ENCODE measurements around the gene UGDH. TPM values are rescaled to one million over a fixed set of nuclear protein-coding genes. Genes with fewer than 3 reads are reported as not detected.
A peak's percentile ranks its signal among the peaks of the same experiment; 100 is the strongest.

UGDH gene
- total and polyA plus RNA-seq, 2 of the 13 experiments (the other 11 are each of a cell fraction or from before 2014, with no cell fraction given): 99.0 to 384 TPM

DNA sequence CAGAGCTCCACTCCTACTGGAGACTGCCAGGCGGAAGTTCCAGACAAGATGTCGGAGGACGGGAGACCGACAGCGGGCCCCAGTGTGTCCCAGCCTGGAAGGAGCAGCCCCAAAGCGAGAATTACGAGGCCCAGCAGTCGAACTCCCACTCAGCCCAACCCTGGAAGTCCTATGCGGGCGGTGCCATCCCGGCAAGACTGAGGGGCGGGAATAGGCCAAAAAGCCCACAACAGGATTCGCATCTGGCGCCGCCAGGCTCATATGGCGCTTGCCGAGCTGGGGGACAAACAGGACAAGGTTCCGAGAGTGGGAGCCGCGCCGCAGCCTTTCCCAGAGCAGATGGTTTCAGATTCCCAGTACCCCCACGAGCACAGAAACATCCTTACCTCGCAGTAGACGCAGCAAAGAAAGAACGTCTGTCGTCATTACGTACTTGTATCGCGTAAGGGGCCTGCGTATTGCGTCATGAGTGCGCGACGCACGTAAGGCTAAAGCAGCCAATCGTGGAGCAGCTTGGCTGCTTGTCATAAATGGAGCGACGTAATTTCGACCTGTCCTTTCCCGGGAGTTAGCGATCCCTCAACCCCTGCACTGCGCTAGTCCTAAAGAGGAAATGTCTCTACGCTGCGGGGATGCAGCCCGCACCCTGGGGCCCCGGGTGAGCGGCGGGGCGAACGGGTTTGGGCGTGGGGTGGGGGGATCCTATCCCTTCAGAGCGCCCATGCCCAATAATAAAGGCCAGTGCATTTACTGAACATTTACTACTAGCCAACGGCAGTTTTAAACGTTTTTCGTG lies 68.5 kb downstream of the UGDH start, which contains the start of the genes LIAS and RPL9 (continued):
- TF ChIP-seq ZNF224 (CRISPR knock-in tag; IDR thresholded peaks at IDR 0.05) (0 out of 2 replicates have a peak, but pooled peaks have one; percentile 28), POGZ (CRISPR knock-in tag; IDR thresholded peaks at IDR 0.05) (peak; percentile 97), ZBTB1 (CRISPR knock-in tag; IDR thresholded peaks at IDR 0.05; ENCODE audit: borderline replicate concordance) (no peak), ZNF101 (CRISPR knock-in tag; IDR thresholded peaks at IDR 0.05; ENCODE audit: borderline replicate concordance, low read depth) (0 out of 2 replicates have a peak, but pooled peaks have one; percentile 63), ASH2L (IDR thresholded peaks at IDR 0.05; ENCODE audit: insufficient read length, low read depth, low read length) (peak; percentile 94), RXRA (CRISPR knock-in tag; IDR thresholded peaks at IDR 0.05) (peak; percentile 67), ZFP36L2 (CRISPR knock-in tag; IDR thresholded peaks at IDR 0.05) (no peak), ZSCAN21 (CRISPR knock-in tag; IDR thresholded peaks at IDR 0.05; ENCODE audit: borderline replicate concordance) (peak; percentile 92), ADNP (CRISPR knock-in tag; IDR thresholded peaks at IDR 0.05) (no peak), ZNF724P (CRISPR knock-in tag; IDR thresholded peaks at IDR 0.05; ENCODE audit: borderline replicate concordance) (peak; percentile 23; the same call in 1 of the 2 replicates), ZFP82 (CRISPR knock-in tag; IDR thresholded peaks at IDR 0.05; ENCODE audit: borderline replicate concordance) (0 out of 2 replicates have a peak, but pooled peaks have one; percentile 80), RAD21 (CRISPR knock-in tag; IDR thresholded peaks at IDR 0.05) (no peak; the same call in 1 of the 2 replicates), ZNF260 (CRISPR knock-in tag; IDR thresholded peaks at IDR 0.05; ENCODE audit: borderline replicate concordance, low read depth) (no peak), ZNF570 (CRISPR knock-in tag; IDR thresholded peaks at IDR 0.05; ENCODE audit: borderline replicate concordance) (0 out of 2 replicates have a peak, but pooled peaks have one; percentile 70), ZNF138 (CRISPR knock-in tag; IDR thresholded peaks at IDR 0.05; ENCODE audit: low read depth) (peak; percentile 84; the same call in 1 of the 2 replicates), KMT2A (CRISPR knock-in tag; IDR thresholded peaks at IDR 0.05) (peak; percentile 93), ZNF510 (CRISPR knock-in tag; IDR thresholded peaks at IDR 0.05; ENCODE audit: low read depth) (peak; percentile 83), PHB2 (IDR thresholded peaks at IDR 0.05; ENCODE audit: partially characterized antibody) (no peak), ZNF232 (CRISPR knock-in tag; IDR thresholded peaks at IDR 0.05; ENCODE audit: borderline replicate concordance) (peak; percentile 38; the same call in 1 of the 2 replicates)
- TF ChIP-seq, protein P1, sequence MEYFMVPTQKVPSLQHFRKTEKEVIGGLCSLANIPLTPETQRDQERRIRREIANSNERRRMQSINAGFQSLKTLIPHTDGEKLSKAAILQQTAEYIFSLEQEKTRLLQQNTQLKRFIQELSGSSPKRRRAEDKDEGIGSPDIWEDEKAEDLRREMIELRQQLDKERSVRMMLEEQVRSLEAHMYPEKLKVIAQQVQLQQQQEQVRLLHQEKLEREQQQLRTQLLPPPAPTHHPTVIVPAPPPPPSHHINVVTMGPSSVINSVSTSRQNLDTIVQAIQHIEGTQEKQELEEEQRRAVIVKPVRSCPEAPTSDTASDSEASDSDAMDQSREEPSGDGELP (IDR thresholded peaks at IDR 0.05; ENCODE audit: borderline replicate concordance, low read depth): no peak
- TF ChIP-seq, protein P2, sequence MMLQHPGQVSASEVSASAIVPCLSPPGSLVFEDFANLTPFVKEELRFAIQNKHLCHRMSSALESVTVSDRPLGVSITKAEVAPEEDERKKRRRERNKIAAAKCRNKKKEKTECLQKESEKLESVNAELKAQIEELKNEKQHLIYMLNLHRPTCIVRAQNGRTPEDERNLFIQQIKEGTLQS (CRISPR knock-in tag; IDR thresholded peaks at IDR 0.05): no peak; the same call in 1 of the 2 replicates
- TF ChIP-seq, protein P3, sequence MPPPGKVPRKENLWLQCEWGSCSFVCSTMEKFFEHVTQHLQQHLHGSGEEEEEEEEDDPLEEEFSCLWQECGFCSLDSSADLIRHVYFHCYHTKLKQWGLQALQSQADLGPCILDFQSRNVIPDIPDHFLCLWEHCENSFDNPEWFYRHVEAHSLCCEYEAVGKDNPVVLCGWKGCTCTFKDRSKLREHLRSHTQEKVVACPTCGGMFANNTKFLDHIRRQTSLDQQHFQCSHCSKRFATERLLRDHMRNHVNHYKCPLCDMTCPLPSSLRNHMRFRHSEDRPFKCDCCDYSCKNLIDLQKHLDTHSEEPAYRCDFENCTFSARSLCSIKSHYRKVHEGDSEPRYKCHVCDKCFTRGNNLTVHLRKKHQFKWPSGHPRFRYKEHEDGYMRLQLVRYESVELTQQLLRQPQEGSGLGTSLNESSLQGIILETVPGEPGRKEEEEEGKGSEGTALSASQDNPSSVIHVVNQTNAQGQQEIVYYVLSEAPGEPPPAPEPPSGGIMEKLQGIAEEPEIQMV (CRISPR knock-in tag; IDR thresholded peaks at IDR 0.05; ENCODE audit: low read depth): 0 out of 2 replicates have a peak, but pooled peaks have one; percentile 36
- TF ChIP-seq, protein P4, sequence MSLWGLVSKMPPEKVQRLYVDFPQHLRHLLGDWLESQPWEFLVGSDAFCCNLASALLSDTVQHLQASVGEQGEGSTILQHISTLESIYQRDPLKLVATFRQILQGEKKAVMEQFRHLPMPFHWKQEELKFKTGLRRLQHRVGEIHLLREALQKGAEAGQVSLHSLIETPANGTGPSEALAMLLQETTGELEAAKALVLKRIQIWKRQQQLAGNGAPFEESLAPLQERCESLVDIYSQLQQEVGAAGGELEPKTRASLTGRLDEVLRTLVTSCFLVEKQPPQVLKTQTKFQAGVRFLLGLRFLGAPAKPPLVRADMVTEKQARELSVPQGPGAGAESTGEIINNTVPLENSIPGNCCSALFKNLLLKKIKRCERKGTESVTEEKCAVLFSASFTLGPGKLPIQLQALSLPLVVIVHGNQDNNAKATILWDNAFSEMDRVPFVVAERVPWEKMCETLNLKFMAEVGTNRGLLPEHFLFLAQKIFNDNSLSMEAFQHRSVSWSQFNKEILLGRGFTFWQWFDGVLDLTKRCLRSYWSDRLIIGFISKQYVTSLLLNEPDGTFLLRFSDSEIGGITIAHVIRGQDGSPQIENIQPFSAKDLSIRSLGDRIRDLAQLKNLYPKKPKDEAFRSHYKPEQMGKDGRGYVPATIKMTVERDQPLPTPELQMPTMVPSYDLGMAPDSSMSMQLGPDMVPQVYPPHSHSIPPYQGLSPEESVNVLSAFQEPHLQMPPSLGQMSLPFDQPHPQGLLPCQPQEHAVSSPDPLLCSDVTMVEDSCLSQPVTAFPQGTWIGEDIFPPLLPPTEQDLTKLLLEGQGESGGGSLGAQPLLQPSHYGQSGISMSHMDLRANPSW (CRISPR knock-in tag; IDR thresholded peaks at IDR 0.05; ENCODE audit: borderline replicate concordance): no peak
